ENCODE data around the gene DCDC2B.

DNA sequence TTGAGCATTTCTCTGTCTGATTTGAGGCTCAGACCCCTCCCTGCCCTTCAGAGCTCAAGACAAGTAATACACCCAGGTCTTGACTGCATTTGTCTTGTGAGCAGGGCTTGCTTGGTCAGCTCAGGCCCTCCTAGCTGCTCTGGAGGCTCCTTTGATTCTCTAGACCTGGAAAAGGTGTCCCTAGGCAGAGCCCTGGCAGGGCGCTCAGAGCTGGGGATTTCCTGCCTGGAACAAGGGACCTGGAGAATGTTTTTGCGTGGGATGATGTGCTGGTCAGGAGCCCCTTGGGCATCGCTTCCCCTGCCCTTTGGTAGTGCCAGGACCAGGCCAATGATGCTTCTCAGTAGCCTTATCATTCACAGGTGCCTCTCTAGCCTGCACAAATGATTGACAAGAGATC lies 13.4 kb upstream of the DCDC2B start:
- TF ChIP-seq, protein P1, sequence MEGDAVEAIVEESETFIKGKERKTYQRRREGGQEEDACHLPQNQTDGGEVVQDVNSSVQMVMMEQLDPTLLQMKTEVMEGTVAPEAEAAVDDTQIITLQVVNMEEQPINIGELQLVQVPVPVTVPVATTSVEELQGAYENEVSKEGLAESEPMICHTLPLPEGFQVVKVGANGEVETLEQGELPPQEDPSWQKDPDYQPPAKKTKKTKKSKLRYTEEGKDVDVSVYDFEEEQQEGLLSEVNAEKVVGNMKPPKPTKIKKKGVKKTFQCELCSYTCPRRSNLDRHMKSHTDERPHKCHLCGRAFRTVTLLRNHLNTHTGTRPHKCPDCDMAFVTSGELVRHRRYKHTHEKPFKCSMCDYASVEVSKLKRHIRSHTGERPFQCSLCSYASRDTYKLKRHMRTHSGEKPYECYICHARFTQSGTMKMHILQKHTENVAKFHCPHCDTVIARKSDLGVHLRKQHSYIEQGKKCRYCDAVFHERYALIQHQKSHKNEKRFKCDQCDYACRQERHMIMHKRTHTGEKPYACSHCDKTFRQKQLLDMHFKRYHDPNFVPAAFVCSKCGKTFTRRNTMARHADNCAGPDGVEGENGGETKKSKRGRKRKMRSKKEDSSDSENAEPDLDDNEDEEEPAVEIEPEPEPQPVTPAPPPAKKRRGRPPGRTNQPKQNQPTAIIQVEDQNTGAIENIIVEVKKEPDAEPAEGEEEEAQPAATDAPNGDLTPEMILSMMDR (IDR thresholded peaks at IDR 0.05; ENCODE audit: low read depth, low read length, poor library complexity, severe bottlenecking): no peak
- TF ChIP-seq EZH2phosphoT487 (IDR thresholded peaks at IDR 0.05; ENCODE audit: borderline replicate concordance, low read length): no peak
